Fibroblast of lung (primary cell): ENCODE results near the gene SLC25A46. TPM values are rescaled to one million over a fixed set of nuclear protein-coding genes. Genes with fewer than 3 reads are reported as not detected.
"Not testable (repeated sequence)": the region's sequence is repeated elsewhere in the genome, so short reads cannot be mapped to it uniquely, and the experiment has no call there.

Experiments
- DNase-seq, 2 donors: peaks; one replicate each; pipeline versions ENCODE4 v3.0.0 to v3.0.0-alpha.2; 2010; ENCODE audit warnings: low read depth in 2 of 2
- H2AFZ ChIP-seq: 2 replicates; pipeline ENCODE4 v1.5.1; 2012; ENCODE audit warnings: low read length, control low read depth, inconsistent platforms
- H3K27ac ChIP-seq: 2 replicates; pipeline ENCODE4 v1.5.1; 2011; ENCODE audit warnings: low read length, control low read depth; ENCODE audit not compliant: insufficient read depth
- H3K27me3 ChIP-seq: 2 replicates; pipeline ENCODE4 v1.5.1; 2011; ENCODE audit warnings: mild to moderate bottlenecking, low read length; ENCODE audit not compliant: control insufficient read depth, insufficient read depth
- H3K36me3 ChIP-seq: 2 replicates; pipeline ENCODE4 v1.5.1; 2011; ENCODE audit warnings: low read length; ENCODE audit not compliant: control insufficient read depth, insufficient read depth
- H3K4me1 ChIP-seq: 2 replicates; pipeline ENCODE4 v1.5.1; 2011; ENCODE audit warnings: low read length; ENCODE audit not compliant: control insufficient read depth, insufficient read depth; ENCODE audit errors: extremely low read depth
- H3K4me2 ChIP-seq: 2 replicates; pipeline ENCODE4 v1.5.1; 2011; ENCODE audit warnings: low read length, control low read depth; ENCODE audit not compliant: insufficient read depth; ENCODE audit errors: extremely low read depth
- H3K4me3 ChIP-seq, 4 experiments: fragments of 200-600 bp in 1 of 4; sonication (generic) in 1 of 4; replicated peaks in 1 of 4; 2 replicates each; pipeline ENCODE4 v1.5.1; 2011 to 2016; ENCODE audit warnings: low read length in 4 of 4, low read depth in 3 of 4, mild to moderate bottlenecking in 3 of 4, control low read depth in 2 of 4, inconsistent platforms in 1 of 4, mixed read lengths in 1 of 4; ENCODE audit not compliant: insufficient read depth in 1 of 4; ENCODE audit errors: control extremely low read depth in 1 of 4
- H3K79me2 ChIP-seq: 2 replicates; pipeline ENCODE4 v1.5.1; 2012; ENCODE audit warnings: mild to moderate bottlenecking, low read length, inconsistent platforms; ENCODE audit not compliant: control insufficient read depth, insufficient read depth
- H3K9ac ChIP-seq: 2 replicates; pipeline ENCODE4 v1.5.1; 2011; ENCODE audit warnings: mild to moderate bottlenecking, low read length, control low read depth; ENCODE audit not compliant: insufficient read depth
- H3K9me3 ChIP-seq: 2 replicates; pipeline ENCODE4 v1.5.1; 2012; ENCODE audit warnings: low read depth, low read length; ENCODE audit not compliant: control insufficient read depth, insufficient read depth
- H4K20me1 ChIP-seq: 2 replicates; pipeline ENCODE4 v1.5.1; 2011; ENCODE audit warnings: low read length; ENCODE audit not compliant: control insufficient read depth, insufficient read depth; ENCODE audit errors: extremely low read depth
- CTCF ChIP-seq, 2 donors: IDR thresholded peaks in 1 of 2; conservative IDR thresholded peaks in 1 of 2; 1 replicate in 1 of 2; 2 replicates in 1 of 2; pipeline ENCODE4 v1.5.1; 2011 to 2012; ENCODE audit warnings: low read length in 2 of 2, control low read depth in 1 of 2, inconsistent platforms in 1 of 2, low read depth in 1 of 2, mild to moderate bottlenecking in 1 of 2
- EZH2 ChIP-seq: IDR thresholded peaks from 2 replicates; pipeline ENCODE4 v1.5.1; 2012; ENCODE audit warnings: low read length, control low read depth, mild to moderate bottlenecking; ENCODE audit errors: missing control alignments
- polyA minus RNA-seq: library from RNA; depleted of rRNA, polyadenylated mRNA; stranded (reverse); fragments of >200 nt; gene quantifications from 2 replicates; pipeline ENCODE4 v1.2.3, GENCODE V29; 2011; ENCODE audit warnings: low replicate concordance
- polyA plus RNA-seq, 2 donors: library from polyadenylated mRNA; depleted of rRNA in 1 of 2; stranded (reverse) in 1 of 2; unstranded in 1 of 2; fragments of >200 nt; gene quantifications; 2 replicates each; pipeline ENCODE4 v1.2.1, GENCODE V29; 2011 to 2012; ENCODE audit warnings: missing spikeins in 1 of 2
- total RNA-seq: library from RNA; depleted of rRNA; stranded (reverse); fragments of >200 nt; gene quantifications from 2 replicates; pipeline ENCODE4 v1.2.1, GENCODE V29; 2014

Gene SLC25A46
- total RNA-seq: 76.0 and 95.5 TPM in 2 replicates
- 63.5 and 81.5 TPM in 2 replicates for polyA plus RNA-seq
- 38.7 and 43.9 TPM in 2 replicates for polyA plus RNA-seq (2012)
- 4.1 and 6.8 TPM in 2 replicates for polyA minus RNA-seq

- Histone ChIP-seq H3K36me3 (no peaks in the 10 kb centered on the region), H3K27ac (peak within 1 kb of the TSS; percentile 84), H3K4me2 (peak within 1 kb of the TSS; percentile 69), H3K27me3 (no peaks in the 10 kb centered on the region), H3K9me3 (no peaks in the 10 kb centered on the region), H3K9ac (peak within 1 kb of the TSS; percentile 85), H4K20me1 (no peaks in the 10 kb centered on the region), H3K4me1 (no peaks in the 10 kb centered on the region), H2AFZ (peak within 1 kb of the TSS; percentile 83), H3K79me2 (peaks cover 16% of the 10 kb centered on the region), H3K4me3 (peak within 1 kb of the TSS; percentile 51 to 89 (median 80))
- peak; percentile 89 for DNase-seq
- TF ChIP-seq CTCF (conservative IDR thresholded peaks at IDR 0.05 in 1 of 2, IDR thresholded peaks at IDR 0.05 in 1 of 2; ENCODE audit: low read depth in 1 of 2, low read length in 2 of 2) (no peak), EZH2 (no peak)
Observed at GRCh38 chr5:110738812-110739651, at the start of gene SLC25A46. Gene SLC25A46, plus strand, starts transcription at chr5:110739007. Its CDS starts 113 bp downstream, at chr5:110739120.

- not testable (repeated sequence) for H3K36me3 ChIP-seq, H3K79me2 ChIP-seq, DNase-seq, H3K4me1 ChIP-seq, H3K4me2 ChIP-seq, H3K9me3 ChIP-seq, H3K27me3 ChIP-seq, H4K20me1 ChIP-seq, H3K27ac ChIP-seq, H3K9ac ChIP-seq, H2AFZ ChIP-seq, H3K4me3 ChIP-seq
Observed at GRCh38 chr5:110690587-110690986, 48.2 kb upstream of the SLC25A46 start.

GRCh38 chr5:110692669-110693068 is 46.1 kb upstream of the SLC25A46 start:
- not testable (repeated sequence) for H4K20me1 ChIP-seq, H3K27ac ChIP-seq, H3K4me3 ChIP-seq, H3K4me2 ChIP-seq, DNase-seq, H3K4me1 ChIP-seq, H3K79me2 ChIP-seq, H3K9ac ChIP-seq, H2AFZ ChIP-seq, H3K9me3 ChIP-seq, H3K27me3 ChIP-seq, H3K36me3 ChIP-seq

- Histone ChIP-seq H3K4me1 (no peaks in the 10 kb centered on the region), H3K27ac (no peak overlapping the region), H4K20me1 (no peaks in the 10 kb centered on the region), H3K79me2 (no peaks in the 10 kb centered on the region), H3K9ac (no peak overlapping the region), H3K4me3 (no peak overlapping the region), H3K36me3 (no peaks in the 10 kb centered on the region), H3K9me3 (no peaks in the 10 kb centered on the region), H2AFZ (no peak overlapping the region), H3K27me3 (no peaks in the 10 kb centered on the region), H3K4me2 (no peak overlapping the region)
- DNase-seq: peak in 1 of 2 donors; percentile 6
- TF ChIP-seq EZH2 (no peak), CTCF (conservative IDR thresholded peaks at IDR 0.05 in 1 of 2, IDR thresholded peaks at IDR 0.05 in 1 of 2; ENCODE audit: low read depth in 1 of 2, low read length in 2 of 2) (no peak)
Observed at GRCh38 chr5:110702300-110702699, 36.5 kb upstream of the SLC25A46 start.
